KMS-11 (cell line): ENCODE data around the gene ASPRV1.

Source experiments
- H2AFZ ChIP-seq: fragments of 200-600 bp; sonication (generic); 2 replicates; pipeline ENCODE4 v1.6.1; 2016; ENCODE audit warnings: antibody characterized with exemption, mixed run types, low read depth
- H3K27ac ChIP-seq: fragments of 200-600 bp; sonication (generic); 2 replicates; pipeline ENCODE4 v1.6.1; 2016; ENCODE audit warnings: mild to moderate bottlenecking, mixed run types
- H3K27me3 ChIP-seq: fragments of 200-600 bp; sonication (generic); 2 replicates; pipeline ENCODE4 v1.6.1; 2017; ENCODE audit warnings: mild to moderate bottlenecking, low read depth, mixed run types, moderate library complexity; ENCODE audit not compliant: insufficient read depth
- H3K36me3 ChIP-seq: fragments of 200-600 bp; sonication (generic); 2 replicates; pipeline ENCODE4 v1.6.1; 2017; ENCODE audit warnings: mild to moderate bottlenecking, mixed run types; ENCODE audit not compliant: insufficient read depth
- H3K4me1 ChIP-seq: fragments of 200-600 bp; sonication (generic); 2 replicates; pipeline ENCODE4 v1.6.1; 2016; ENCODE audit warnings: mild to moderate bottlenecking, low read depth, mixed run types; ENCODE audit not compliant: poor library complexity, severe bottlenecking
- H3K4me2 ChIP-seq: fragments of 200-600 bp; sonication (generic); 2 replicates; pipeline ENCODE4 v1.7.0; 2016; ENCODE audit warnings: mild to moderate bottlenecking, mixed run types
- H3K4me3 ChIP-seq: fragments of 200-600 bp; sonication (generic); IDR thresholded peaks from 2 replicates; pipeline ENCODE4 v1.6.1; 2017; ENCODE audit warnings: low read depth, low read length, mixed read lengths; ENCODE audit not compliant: insufficient read depth
- H3K79me2 ChIP-seq: fragments of 200-600 bp; sonication (generic); 2 replicates; pipeline ENCODE4 v1.6.1; 2016; ENCODE audit warnings: low read depth, mixed run types; ENCODE audit not compliant: insufficient read depth
- H3K9ac ChIP-seq: fragments of 200-600 bp; sonication (generic); 2 replicates; pipeline ENCODE4 v1.6.1; 2016; ENCODE audit warnings: mild to moderate bottlenecking, mixed run types
- H4K20me1 ChIP-seq: fragments of 200-600 bp; sonication (generic); 2 replicates; pipeline ENCODE4 v1.6.1; 2016; ENCODE audit warnings: mild to moderate bottlenecking, mixed run types; ENCODE audit not compliant: insufficient read depth
- TF ChIP-seq, protein P1 (sequence below): fragments of 200-600 bp; sonication (generic); conservative IDR thresholded peaks from 2 replicates; pipeline ENCODE4 v1.6.1; 2017; ENCODE audit warnings: low read depth, mild to moderate bottlenecking, antibody characterized with exemption, low read length, moderate library complexity, mixed read lengths

Gene ASPRV1

DNA sequence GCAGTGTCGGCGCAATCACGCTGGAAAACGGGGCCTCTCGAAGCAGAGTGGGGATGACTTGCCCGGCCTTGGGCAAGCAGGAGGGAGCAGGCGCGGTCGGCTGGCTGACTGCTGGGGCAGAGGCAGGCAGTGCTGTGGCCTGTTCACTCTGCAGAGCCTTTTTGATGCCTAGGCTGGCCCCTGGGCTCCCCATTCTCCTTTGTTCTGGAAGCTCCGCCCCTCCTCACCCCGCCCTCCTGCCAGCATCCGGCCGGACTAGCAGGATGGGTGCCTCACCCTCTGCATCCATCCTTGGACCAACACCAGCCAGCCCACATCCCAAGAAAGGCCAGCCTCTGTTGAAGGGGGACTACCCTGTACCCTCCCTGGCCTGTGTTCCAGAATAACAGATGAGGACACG lies at the start of gene ASPRV1:
Gene ASPRV1 (minus strand): TSS at position 136 of the 400 bp plus-strand sequence. CDS start 195 bp downstream, outside the sequence.
- no peak within 1 kb of the TSS for H3K9ac ChIP-seq
- no peak within 1 kb of the TSS for H3K27ac ChIP-seq
- H3K79me2 ChIP-seq: no peaks in the 10 kb centered on the region
- H3K4me1 ChIP-seq: peaks cover 4% of the 10 kb centered on the region
- no peaks in the 10 kb centered on the region for H3K36me3 ChIP-seq
- H3K4me2 ChIP-seq: no peak within 1 kb of the TSS
- H4K20me1 ChIP-seq: no peaks in the 10 kb centered on the region
- TF ChIP-seq, protein P1, sequence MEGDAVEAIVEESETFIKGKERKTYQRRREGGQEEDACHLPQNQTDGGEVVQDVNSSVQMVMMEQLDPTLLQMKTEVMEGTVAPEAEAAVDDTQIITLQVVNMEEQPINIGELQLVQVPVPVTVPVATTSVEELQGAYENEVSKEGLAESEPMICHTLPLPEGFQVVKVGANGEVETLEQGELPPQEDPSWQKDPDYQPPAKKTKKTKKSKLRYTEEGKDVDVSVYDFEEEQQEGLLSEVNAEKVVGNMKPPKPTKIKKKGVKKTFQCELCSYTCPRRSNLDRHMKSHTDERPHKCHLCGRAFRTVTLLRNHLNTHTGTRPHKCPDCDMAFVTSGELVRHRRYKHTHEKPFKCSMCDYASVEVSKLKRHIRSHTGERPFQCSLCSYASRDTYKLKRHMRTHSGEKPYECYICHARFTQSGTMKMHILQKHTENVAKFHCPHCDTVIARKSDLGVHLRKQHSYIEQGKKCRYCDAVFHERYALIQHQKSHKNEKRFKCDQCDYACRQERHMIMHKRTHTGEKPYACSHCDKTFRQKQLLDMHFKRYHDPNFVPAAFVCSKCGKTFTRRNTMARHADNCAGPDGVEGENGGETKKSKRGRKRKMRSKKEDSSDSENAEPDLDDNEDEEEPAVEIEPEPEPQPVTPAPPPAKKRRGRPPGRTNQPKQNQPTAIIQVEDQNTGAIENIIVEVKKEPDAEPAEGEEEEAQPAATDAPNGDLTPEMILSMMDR: no peak
- H3K27me3 ChIP-seq: no peaks in the 10 kb centered on the region
- no peak within 1 kb of the TSS for H3K4me3 ChIP-seq
- no peak within 1 kb of the TSS for H2AFZ ChIP-seq

DNA sequence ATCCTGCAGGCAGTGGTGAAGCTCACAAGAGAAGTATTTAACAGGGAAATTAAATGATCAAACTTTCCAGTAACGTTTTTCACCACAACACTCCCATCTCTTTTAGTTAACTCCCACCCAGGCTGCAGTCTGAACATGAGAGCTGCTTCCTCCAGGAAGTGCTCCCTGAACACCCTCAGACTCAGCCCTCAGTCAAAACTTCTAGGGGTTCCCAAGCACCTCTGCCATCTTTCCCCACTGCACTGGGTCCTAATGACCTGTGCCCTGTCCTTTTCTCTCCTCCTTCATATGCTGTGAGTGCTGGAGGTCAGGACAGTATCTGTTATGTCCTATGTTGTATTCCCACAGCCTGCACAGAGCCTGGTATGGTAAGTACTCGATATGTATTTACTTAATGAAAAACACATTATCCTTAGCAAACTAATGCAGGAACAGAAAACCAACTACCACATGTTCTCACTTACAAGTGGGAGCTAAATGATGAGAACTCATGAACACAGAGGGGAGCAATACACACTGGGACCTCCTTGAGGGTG lies 49.2 kb upstream of the ASPRV1 start:
- Histone ChIP-seq H3K4me3 (no peak overlapping the region), H3K36me3 (no peaks in the 10 kb centered on the region), H4K20me1 (no peaks in the 10 kb centered on the region), H3K4me1 (peaks cover 11% of the 10 kb centered on the region), H3K27me3 (no peaks in the 10 kb centered on the region), H3K27ac (no peak overlapping the region), H3K9ac (no peak overlapping the region), H3K79me2 (no peaks in the 10 kb centered on the region), H3K4me2 (no peak overlapping the region), H2AFZ (no peak overlapping the region)
- TF ChIP-seq, protein P1: no peak

DNA sequence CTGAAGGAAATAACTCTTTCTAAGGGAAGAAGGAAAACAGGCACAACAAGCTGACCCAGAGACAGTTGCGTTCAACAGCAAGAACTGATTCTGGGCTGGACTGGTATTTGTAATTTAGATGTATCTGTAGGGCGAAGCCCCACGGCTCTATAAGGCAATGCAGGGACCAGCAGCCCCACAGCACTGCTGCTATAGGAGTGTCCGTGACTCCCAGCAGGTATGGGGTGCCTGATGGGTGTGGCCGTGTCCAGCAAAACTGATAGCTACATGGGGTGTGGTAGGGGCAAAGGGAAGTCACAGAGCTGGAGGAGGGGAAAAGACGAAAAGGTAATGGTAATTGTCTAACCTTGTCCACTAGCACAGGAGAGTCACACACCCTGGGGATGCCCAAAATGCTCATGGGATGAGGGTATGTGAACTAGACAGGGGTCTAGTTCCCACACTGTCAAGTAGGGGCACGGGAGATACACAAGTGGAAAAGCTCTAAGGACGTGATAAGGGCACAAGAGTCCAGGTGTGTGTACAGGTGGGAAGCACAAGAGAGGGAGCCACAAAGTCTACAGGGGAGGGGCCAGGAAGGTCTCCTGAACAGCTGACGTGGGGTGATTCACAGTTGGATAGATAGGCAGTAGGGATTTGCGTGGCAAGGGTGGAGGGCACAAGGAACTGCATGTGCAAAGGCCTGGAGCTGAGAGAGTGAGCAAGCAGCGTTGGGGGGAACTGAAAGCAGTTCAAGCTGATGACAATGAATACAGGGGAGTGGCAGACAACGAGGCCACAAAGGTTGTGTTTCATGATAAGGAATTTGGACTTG lies 48.5 kb upstream of the ASPRV1 start:
- Histone ChIP-seq H3K4me3 (no peak overlapping the region), H3K4me1 (peaks cover 7% of the 10 kb centered on the region), H3K36me3 (no peaks in the 10 kb centered on the region), H3K79me2 (no peaks in the 10 kb centered on the region), H3K4me2 (no peak overlapping the region), H2AFZ (no peak overlapping the region), H3K27me3 (no peaks in the 10 kb centered on the region), H4K20me1 (no peaks in the 10 kb centered on the region), H3K27ac (no peak overlapping the region), H3K9ac (no peak overlapping the region)
- TF ChIP-seq, protein P1: no peak

DNA sequence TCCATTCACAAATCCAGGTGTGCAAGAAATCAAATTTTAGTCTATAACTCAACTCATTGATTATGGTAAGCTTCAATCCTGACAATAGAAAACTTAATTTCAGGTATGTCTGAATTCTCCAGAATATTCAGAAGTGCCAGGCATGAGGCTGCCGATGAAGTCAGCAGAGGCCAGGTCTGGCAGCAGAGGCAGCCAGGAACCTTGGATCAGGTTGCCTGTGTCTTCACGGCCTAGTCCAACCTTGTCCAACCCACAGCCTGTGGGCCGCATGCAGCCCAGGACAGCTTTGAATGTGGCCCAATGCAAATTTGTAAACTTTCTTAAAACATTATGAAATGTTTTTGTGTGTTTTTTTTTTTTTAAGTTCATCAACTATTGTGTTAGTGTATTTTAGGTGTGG lies 46.9 kb upstream of the ASPRV1 start:
- no peak overlapping the region for H3K4me3 ChIP-seq
- H3K27me3 ChIP-seq: no peaks in the 10 kb centered on the region
- no peak overlapping the region for H2AFZ ChIP-seq
- H3K9ac ChIP-seq: no peak overlapping the region
- H3K36me3 ChIP-seq: no peaks in the 10 kb centered on the region
- no peak overlapping the region for H3K4me2 ChIP-seq
- H3K79me2 ChIP-seq: no peaks in the 10 kb centered on the region
- peaks cover 5% of the 10 kb centered on the region for H3K4me1 ChIP-seq
- no peaks in the 10 kb centered on the region for H4K20me1 ChIP-seq
- TF ChIP-seq, protein P1: no peak
- no peak overlapping the region for H3K27ac ChIP-seq
